Measurements from ENCODE around the gene NUTM1.
"Not testable (repeated sequence)": the region's sequence is repeated elsewhere in the genome, so short reads cannot be mapped to it uniquely, and the experiment has no call there.

Gene NUTM1

DNA sequence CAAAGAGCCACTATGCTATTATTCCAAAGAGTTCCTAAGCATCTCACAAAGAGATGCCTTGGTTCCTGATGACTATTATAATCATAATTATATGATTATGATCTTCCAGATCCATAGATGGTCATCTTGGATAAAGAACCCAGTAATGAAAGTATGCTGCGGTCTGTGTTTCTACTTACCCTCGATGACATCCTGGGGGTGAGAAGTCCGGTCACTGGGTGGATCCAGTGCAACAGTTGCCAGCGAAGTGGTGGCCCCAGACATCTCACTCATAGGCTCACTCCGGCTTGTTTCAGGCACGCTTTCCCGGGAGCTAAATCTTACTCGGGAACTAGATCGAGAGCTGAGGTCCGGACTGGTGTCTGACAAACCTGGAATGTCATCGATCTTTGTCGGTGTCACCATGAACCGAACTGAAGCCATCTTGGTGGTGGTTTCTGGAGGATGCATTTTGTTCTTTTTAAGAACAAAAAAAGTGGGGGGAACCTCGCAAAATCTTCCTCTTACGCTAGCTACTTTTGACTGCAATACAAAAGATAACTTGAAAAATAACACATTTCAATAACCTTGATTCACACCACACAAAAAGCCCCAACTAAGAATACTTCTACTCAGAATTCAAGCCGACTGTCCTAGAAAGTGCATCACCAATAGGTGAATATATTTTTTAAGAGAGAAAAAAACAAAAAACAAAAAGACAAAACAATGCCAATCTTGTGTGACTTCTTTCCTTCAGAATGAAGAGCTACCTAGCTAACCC, 6.7 kb upstream of the NUTM1 start:
- no peak for DNase-seq (ENCODE audit: low read depth in 2 of 3, low spot score in 1 of 3)

DNA sequence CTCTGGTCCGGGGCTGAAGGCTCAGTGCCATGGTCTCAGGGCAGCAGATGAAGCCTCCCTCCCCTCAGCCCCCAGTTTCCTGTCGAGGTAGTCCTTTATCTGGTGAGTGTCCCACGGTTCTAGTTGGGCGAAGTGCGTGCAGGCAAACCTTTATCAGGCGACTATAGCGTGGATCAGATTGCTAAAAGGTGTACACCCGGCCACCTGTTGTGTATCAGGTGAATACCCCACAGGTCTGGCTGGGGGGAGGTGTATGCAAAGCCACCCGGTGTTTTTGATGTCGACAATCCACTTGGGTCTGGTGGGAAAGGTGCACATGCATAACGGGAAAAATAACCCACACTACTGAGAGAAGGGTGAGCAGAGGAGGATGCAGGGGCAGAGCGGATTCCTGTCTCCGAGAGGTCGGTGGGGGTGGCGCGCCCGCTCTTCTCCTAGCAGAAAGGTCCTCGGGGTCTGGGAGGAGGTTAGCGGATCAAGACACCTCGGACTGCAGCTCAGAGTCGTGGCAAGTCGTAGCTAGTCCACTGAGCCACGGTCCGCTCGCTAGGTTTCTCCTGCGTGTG, 6.0 kb upstream of the NUTM1 start:
- DNase-seq (ENCODE audit: low read depth in 2 of 3, low spot score in 1 of 3), result no peak

DNA sequence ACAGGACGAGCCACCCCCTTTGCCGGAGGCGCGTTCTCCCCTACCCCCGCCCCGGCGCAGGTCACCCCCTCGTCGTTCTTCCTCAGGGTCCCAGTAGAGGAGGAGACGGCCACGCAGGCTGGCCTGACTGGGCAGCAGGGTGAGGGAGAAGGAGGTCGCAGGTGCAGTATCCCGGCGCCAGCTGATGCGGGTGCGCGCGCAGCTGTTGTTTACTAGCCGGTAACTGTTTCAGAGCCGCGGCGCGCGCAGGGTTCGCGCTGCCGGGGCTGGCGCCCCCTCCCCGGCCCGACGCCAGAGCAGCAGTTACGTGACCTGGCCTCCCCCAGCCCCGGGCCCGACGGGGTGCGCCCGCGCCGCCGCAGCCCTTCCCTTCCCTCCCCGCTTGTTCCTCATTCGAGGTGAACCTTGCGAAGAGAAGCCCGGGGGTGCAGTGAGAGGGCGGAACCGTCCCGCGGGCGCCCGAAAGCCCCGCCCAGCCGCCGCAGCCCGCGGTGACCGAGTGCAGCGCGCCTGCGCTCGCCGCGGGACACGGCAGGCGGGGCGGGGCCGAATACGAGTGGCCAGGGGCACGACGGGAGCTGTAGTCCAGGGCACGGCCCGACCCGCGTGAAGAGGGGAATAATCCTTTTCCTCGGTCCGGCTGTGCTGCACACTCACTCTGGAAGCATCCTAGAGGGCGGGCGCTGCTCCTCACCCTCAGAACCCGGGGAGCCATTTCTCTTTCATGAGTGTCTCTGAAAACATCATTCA, 5.4 kb upstream of the NUTM1 start, which contains the start of gene SLC12A6:
Gene SLC12A6, minus strand, starts transcription at position 225 of the 750 bp plus-strand sequence. CDS start 1,101 bp downstream, outside the sequence.
- DNase-seq (ENCODE audit: low read depth in 2 of 3, low spot score in 1 of 3), result peak; percentile 78 to 89 (median 83)

DNA sequence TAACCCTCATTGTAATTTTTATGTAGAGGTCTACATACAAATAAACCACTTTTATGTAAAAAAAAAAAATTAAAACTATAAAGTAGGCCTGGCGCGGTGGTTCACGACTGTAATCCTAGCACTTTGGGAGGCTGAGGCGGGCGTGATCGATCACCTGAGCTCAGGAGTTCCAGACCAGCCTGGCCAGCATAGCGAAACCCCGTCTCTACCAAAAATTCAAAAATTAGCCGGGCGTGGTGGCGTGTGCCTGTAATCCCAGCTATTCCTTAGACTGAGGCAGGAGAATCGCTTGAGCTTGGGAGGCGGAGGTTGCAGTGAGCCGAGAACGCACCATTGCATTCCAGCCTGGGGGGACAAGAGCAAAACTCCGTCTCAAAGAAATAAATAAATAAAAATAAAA, 4.8 kb upstream of the NUTM1 start:
- no peak for DNase-seq (ENCODE audit: low read depth in 2 of 3, low spot score in 1 of 3)

DNA sequence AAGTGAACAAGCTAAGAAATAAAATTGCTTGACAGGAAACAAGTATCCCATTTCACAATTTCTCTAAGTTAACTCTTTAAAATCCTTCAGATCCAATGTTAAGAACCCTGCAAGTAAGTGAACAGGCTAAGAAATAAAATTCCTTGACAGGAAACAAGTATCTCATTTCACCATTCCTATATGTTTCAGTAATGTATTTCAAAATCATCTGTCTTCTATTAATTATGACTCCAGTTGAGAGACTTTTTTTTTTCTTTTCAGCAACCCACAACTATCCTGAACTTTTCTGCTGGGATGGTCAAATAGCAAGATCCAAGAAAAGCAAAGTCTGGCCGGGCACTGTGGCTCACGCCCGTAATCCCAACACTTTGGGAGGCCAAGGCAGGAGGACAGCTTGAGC, 3.2 kb upstream of the NUTM1 start:
- DNase-seq (ENCODE audit: low read depth in 2 of 3, low spot score in 1 of 3), result no peak

DNA sequence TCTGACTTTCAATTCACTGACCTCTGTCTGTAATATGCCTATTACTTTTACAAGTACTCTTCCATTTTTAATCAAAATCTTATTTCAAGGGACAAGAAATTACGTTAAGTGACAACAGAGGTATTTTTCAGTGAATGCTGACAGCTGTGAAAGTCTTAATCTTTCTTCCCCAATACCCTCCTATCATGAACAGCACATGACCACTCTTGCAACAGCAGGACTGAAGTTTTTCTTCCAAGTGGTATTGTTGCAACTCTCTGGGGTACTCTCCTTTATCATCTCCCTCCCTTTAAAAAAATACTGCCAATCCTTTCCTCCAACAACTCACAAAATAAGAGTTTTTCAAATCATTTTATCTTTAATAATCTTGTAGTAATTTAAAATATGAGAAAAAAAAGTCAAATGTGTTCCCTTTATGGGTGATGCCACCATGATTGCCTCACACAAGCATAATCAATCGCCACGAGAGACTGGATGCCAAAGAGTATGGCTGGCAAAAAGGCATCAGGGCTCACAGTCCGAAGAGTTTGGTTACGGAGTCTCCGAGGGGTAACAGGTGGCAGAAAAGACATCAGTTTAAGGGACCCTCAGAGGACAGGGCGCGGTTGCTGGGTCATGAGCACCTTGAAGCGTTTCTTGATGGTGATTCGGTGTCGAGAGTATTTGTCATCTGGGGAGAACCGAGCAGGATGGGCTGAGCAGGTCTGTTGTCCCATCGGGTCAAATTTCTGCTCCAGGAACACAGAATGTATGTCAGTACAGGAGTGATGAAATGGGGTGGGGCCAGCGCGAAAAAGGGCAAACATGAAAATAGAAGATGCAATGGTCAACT, 1.5 kb upstream of the NUTM1 start:
- no peak for DNase-seq (ENCODE audit: low read depth in 2 of 3, low spot score in 1 of 3)

DNA sequence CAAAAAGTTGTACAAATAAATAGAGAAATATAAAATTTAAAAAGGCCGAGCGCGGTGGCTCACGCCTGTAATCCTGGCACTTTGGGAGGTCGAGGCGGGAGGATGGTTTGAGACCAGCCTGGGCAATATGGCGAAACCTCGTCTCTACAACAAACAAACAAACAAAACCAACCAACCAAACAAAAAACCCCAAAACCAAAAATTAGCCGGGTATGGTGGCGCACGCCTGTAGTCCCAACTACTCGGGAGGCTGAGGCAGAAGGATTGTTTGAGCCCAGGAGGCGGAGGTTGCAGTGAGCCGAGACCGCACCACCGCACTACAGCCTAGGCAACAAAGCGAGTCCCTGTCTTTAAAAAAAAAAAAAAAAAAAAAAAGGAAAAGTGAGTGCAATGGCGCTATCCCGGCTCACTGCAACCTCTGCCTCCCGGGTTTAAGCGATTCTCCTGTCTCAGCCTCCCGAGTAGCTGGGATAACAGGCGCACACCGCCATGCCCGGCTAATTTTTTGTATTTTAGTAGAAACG, 840 bp upstream of the NUTM1 start:
- not testable (repeated sequence) for DNase-seq (ENCODE audit: low read depth in 2 of 3, low spot score in 1 of 3)

DNA sequence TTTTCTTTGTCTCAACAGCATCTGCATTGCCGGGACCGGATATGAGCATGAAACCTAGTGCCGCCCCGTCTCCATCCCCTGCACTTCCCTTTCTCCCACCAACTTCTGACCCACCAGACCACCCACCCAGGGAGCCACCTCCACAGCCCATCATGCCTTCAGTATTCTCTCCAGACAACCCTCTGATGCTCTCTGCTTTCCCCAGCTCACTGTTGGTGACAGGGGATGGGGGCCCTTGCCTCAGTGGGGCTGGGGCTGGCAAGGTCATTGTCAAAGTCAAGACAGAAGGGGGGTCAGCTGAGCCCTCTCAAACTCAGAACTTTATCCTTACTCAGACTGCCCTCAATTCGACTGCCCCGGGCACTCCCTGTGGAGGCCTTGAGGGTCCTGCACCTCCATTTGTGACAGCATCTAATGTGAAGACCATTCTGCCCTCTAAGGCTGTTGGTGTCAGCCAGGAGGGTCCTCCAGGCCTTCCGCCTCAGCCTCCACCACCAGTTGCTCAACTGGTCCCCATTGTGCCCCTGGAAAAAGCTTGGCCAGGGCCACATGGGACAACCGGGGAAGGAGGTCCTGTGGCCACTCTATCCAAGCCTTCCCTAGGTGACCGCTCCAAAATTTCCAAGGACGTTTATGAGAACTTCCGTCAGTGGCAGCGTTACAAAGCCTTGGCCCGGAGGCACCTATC, 5.0 kb downstream of the NUTM1 start:
- no peak for DNase-seq (ENCODE audit: low read depth in 2 of 3, low spot score in 1 of 3)

DNA sequence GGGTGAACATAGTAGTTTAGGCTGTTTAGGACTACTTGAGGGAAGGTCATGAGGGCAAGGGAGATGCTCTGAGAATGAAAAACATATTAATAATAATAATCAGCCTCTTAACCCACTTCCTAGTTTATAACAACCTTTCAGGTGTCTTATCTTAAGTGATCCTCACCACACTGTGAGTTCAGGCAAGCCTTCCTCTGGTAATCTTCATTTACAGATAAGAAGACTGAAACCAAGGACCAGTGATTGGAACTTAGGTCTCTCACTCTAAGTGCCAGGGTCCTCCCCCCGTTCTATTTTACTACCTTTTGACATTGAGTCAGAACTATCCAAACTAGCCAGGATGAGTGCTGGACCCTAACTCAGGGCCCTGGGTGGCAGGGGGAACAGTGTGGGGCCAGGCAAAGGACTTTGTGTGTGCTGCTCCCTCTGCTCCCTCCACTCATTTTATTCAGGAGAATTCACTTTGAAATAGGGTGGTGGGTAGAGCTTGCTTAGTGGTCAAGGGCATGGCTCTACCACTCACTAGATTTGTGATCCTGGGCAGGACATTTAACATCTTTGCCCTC, 5.7 kb downstream of the NUTM1 start:
- DNase-seq (ENCODE audit: low read depth in 2 of 3, low spot score in 1 of 3), result no peak

DNA sequence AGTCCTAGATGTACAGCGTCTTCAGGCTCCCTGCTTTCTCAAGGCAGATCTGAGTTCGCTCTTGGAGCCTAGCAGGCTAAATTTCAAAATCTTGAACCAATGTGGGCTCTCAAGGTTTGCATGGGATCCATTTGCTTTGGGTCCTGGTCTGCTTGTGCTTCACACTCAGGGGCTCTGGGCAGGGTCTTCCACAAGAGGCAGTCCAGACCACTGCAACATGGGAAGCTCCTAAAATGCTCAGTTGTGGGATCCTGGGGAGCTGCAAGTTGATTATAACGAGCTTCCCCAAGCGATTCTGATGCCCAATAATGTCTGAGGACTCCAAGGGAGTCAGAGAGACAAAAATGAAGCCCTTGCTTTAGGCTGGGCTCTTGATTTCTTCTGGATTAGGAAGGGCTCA, 6.7 kb downstream of the NUTM1 start:
- DNase-seq (ENCODE audit: low read depth in 2 of 3, low spot score in 1 of 3), result no peak

DNA sequence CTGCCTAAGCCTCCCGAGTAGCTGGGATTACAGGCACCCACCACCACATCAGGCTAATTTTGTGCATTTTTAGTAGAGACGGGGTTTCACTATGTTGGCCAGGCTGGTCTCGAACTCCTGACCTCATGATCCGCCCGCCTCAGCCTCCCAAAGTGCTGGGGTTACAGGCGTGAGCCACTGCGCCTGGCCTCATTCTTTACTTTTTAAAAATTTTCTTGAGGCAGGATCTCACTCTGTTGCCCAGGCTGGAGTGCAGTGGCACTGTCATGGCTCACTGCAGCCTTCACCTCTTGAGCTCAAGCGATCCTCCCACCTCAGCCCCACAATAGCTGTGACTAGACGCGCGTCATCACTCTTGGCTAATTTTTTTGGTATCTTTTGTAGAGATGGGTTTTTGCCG, 9.9 kb downstream of the NUTM1 start:
- not testable (repeated sequence) for DNase-seq (ENCODE audit: low read depth in 2 of 3, low spot score in 1 of 3)

DNA sequence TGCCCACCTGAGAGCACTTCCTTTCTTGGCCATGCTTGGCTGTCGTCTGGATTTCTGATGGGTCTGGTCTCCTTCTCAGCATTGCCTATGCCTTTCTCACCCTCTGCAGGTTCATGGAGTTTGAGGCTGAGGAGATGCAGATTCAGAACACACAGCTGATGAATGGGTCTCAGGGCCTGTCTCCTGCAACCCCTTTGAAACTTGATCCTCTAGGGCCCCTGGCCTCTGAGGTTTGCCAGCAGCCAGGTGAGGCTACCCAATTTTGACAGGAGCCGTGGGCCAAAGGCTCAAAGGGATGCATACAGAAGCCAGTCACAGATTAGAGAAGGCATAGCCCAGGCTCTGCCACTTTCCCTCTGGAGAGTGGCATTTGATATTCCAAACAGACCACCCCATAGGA, 10.5 kb downstream of the NUTM1 start:
- no peak for DNase-seq (ENCODE audit: low read depth in 2 of 3, low spot score in 1 of 3)

DNA sequence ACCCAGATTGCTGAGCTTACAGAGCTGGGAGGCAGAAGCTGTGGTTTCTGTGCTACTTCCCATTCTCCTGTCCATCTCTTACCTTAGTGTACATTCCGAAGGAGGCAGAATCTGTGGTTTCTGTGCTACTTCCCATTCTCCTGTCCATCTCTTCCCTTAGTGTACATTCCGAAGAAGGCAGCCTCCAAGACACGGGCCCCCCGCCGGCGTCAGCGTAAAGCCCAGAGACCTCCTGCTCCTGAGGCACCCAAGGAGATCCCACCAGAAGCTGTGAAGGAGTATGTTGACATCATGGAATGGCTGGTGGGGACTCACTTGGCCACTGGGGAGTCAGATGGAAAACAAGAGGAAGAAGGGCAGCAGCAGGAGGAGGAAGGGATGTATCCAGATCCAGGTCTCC, 11.2 kb downstream of the NUTM1 start:
- DNase-seq (ENCODE audit: low read depth in 2 of 3, low spot score in 1 of 3), result no peak

DNA sequence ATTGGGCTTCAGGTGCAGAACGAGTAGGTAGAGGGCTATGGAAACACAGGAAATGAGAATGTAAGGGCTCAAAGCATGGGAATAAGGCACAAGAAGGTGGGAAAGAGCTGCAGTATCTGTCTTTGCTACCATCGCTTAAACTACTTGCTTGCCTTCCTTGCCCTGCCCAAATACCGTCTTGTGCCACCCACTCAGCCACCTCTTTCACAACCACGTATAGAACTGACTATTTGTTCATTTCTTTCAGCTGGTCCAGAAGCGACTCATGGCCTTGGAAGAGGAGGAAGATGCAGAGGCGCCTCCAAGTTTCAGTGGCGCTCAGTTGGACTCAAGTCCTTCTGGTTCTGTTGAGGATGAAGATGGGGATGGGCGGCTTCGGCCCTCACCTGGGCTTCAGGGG, 12.1 kb downstream of the NUTM1 start:
- no peak for DNase-seq (ENCODE audit: low read depth in 2 of 3, low spot score in 1 of 3)

DNA sequence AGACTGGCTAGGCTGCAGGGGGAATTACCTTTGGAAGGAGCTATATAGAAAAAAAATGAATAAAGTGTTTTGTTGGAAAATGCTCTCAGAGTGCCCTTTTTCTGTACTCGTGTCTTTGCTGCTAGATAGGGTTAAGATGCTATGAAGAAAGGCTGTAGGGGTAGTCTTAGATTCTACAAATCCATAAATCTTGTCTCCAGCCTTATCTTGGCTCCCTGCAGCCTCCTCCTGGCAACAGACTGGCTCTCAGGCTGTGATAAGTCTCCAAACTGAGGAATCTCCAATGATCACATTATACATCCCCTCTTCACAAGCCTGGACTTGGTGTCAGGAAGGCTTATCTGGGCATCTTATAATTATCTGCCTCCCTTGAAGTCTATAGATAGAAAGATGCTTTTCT, 14.5 kb downstream of the NUTM1 start:
- no peak for DNase-seq (ENCODE audit: low read depth in 2 of 3, low spot score in 1 of 3)

DNA sequence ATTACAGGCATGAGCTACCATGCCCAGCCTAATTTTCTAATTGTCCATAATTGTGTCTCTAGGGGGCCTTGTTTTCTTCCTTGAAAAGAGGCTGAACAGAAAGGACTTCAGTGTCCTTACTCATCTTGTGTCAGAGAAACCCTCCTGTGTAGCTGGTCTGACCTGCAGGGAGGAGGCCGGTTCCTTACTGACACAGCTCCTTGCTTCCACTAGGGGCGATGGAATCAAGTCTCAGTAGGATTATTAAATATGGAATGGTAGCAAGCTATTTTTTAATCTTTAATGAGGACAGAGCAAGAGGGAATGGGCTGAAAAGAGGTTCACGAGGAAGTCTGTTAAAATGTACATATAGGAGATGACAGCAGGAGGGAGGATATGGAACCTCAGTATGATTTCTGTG, 15.3 kb downstream of the NUTM1 start:
- DNase-seq (ENCODE audit: low read depth in 2 of 3, low spot score in 1 of 3), result no peak

DNA sequence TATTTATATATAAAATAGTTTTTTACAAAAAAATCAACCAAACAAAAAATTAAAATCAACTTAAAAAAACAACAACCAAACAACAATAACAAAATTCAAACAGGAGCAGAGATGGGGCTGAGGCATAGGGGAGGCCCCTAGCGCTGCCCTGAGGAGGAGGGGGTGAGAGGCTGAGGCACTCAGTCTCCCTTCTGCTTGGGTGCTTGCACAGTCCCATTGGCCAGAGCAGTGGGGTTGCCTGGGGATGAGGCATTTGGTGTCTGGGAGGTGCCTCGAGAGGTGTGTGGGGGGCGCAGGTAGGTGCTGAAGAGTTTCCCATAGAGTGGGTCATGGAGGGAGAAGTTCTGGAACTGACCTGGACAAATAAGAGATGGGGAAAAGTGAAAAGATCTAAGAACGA, 15.8 kb downstream of the NUTM1 start:
- DNase-seq (ENCODE audit: low read depth in 2 of 3, low spot score in 1 of 3), result no peak

DNA sequence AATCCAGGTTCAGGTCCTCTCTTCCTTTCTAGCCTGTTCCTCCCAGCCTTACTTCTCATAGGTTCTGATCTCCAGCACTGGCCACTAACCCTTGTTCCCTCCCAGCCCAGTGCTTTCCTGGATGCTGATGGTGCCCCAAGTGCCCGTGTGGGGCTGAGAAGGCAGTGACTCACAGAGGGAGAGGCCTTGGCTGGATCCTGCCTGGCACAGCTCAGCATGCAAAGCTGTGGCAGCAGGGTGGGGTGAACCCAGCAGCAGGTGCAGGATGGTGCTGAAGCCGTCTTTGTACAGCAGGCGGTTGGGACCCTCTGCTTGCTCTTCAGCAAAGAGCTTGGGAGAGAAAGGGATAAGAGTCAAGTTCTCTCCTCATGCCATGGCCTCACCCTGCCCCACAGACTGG, 16.3 kb downstream of the NUTM1 start:
- DNase-seq (ENCODE audit: low read depth in 2 of 3, low spot score in 1 of 3), result no peak

DNA sequence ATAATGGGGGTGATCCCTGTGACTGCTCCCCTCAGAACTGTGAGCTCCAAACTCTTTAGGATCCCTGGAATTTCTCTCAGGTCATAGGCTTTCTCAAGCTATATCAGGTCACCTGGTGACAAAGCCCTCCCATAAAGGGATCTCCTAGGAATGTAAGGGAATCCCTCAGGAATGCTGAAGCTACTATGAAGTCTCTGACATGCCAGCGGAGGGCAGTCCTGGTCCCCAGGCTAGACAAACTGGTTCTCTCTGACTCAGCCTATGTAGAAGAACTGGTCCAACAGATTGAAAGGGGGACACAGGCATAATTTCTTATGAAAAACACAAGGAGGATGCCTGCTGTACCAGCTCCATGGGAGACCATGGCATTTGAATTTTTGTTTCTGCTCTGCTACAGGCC, 17.2 kb downstream of the NUTM1 start:
- DNase-seq (ENCODE audit: low read depth in 2 of 3, low spot score in 1 of 3), result no peak

DNA sequence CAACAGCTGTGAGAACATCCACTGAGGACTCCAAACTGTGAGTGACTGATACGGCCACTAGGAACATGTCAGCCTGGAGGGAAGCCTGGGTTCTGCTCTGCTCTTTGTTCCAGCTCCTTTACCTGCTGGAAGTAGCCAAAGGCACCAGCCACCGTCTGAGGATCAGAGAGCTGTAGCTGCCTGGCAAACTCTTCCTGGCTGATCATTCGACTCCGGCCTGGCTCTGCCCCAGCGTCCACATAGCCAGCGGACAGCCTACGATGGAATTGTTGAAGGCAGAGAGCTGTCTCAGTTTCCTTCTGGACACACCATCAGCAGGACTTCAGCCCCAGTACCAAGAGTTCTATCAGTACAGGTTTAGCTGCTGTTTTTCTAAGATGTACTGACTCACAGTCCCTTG, 18.2 kb downstream of the NUTM1 start:
- DNase-seq (ENCODE audit: low read depth in 2 of 3, low spot score in 1 of 3), result no peak
